IPS-15b (cell line): ENCODE results near the gene CBX8.

ENCODE experiments used
- H3K27me3 ChIP-seq: one replicate; pipeline ENCODE4 v1.6.1; 2013; ENCODE audit warnings: low read length; ENCODE audit not compliant: control insufficient read depth, insufficient read depth
- H3K36me3 ChIP-seq: one replicate; pipeline ENCODE4 v1.6.1; 2013; ENCODE audit warnings: low read length; ENCODE audit not compliant: control insufficient read depth, insufficient read depth
- H3K4me1 ChIP-seq: one replicate; pipeline ENCODE4 v1.6.1; 2013; ENCODE audit warnings: mild to moderate bottlenecking, low read length; ENCODE audit not compliant: control insufficient read depth, insufficient read depth
- H3K4me3 ChIP-seq: one replicate; pipeline ENCODE4 v1.5.1; 2013; ENCODE audit warnings: low read depth, low read length
- H3K9ac ChIP-seq: one replicate; pipeline ENCODE4 v1.6.1; 2013; ENCODE audit warnings: low read depth, mild to moderate bottlenecking, low read length
- H3K9me3 ChIP-seq: one replicate; pipeline ENCODE4 v1.6.1; 2013; ENCODE audit warnings: mild to moderate bottlenecking, low read length; ENCODE audit not compliant: control insufficient read depth, insufficient read depth

The CBX8 gene

GRCh38 chr17:79833110-79833450 is 36.2 kb upstream of the CBX8 start:
- H3K36me3 ChIP-seq, result no peaks in the 10 kb centered on the region
- no peak overlapping the region for H3K9ac ChIP-seq
- H3K27me3 ChIP-seq, result peaks cover 80% of the 10 kb centered on the region
- H3K4me1 ChIP-seq, result peaks cover 14% of the 10 kb centered on the region
- H3K4me3 ChIP-seq, result no peak overlapping the region
- no peaks in the 10 kb centered on the region for H3K9me3 ChIP-seq

- Histone ChIP-seq H3K27me3 (peaks cover 78% of the 10 kb centered on the region), H3K4me3 (peak overlapping the region; percentile 30), H3K36me3 (no peaks in the 10 kb centered on the region), H3K4me1 (peaks cover 14% of the 10 kb centered on the region), H3K9me3 (no peaks in the 10 kb centered on the region), H3K9ac (no peak overlapping the region)
Observed at GRCh38 chr17:79832218-79833109, 35.6 kb upstream of the CBX8 start.

GRCh38 chr17:79831265-79832217 is 34.7 kb upstream of the CBX8 start:
- H3K27me3 ChIP-seq, result peaks cover 81% of the 10 kb centered on the region
- peaks cover 11% of the 10 kb centered on the region for H3K4me1 ChIP-seq
- H3K4me3 ChIP-seq, result peak overlapping the region; percentile 43
- no peak overlapping the region for H3K9ac ChIP-seq
- H3K36me3 ChIP-seq, result no peaks in the 10 kb centered on the region
- no peaks in the 10 kb centered on the region for H3K9me3 ChIP-seq

GRCh38 chr17:79830763-79831264 is 33.9 kb upstream of the CBX8 start:
- Histone ChIP-seq H3K4me1 (peaks cover 11% of the 10 kb centered on the region), H3K36me3 (no peaks in the 10 kb centered on the region), H3K9me3 (no peaks in the 10 kb centered on the region), H3K9ac (no peak overlapping the region), H3K27me3 (peaks cover 85% of the 10 kb centered on the region), H3K4me3 (no peak overlapping the region)

GRCh38 chr17:79830303-79830702 is 33.4 kb upstream of the CBX8 start:
- H3K4me1 ChIP-seq, result peaks cover 11% of the 10 kb centered on the region
- peaks cover 87% of the 10 kb centered on the region for H3K27me3 ChIP-seq
- H3K36me3 ChIP-seq, result no peaks in the 10 kb centered on the region
- no peaks in the 10 kb centered on the region for H3K9me3 ChIP-seq
- no peak overlapping the region for H3K9ac ChIP-seq
- H3K4me3 ChIP-seq, result no peak overlapping the region

GRCh38 chr17:79829457-79829856 is 32.6 kb upstream of the CBX8 start:
- Histone ChIP-seq H3K9ac (no peak overlapping the region), H3K27me3 (peaks cover 87% of the 10 kb centered on the region), H3K9me3 (no peaks in the 10 kb centered on the region), H3K4me1 (peaks cover 11% of the 10 kb centered on the region), H3K36me3 (no peaks in the 10 kb centered on the region), H3K4me3 (no peak overlapping the region)

DNA sequence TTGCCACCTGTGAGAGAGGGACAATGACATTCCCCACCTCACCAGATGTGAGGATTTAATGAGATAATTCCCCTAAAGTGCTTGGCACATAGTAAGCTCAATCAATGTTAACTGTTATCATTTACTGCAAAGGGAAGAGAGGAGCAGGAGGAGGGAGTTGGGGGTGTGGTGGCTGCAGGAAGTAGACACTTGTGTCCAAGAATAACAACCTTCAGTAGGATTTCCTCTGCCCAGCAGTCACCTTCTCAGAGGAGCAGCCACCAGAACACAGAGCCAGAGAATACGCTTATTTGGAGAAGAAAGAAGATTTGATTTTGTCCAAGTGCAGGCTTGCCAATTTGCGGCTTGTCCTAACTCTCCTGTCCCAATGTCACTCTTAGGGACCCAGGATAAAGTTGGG is 32.1 kb upstream of the CBX8 start:
- Histone ChIP-seq H3K36me3 (no peaks in the 10 kb centered on the region), H3K4me3 (no peak overlapping the region), H3K27me3 (peaks cover 86% of the 10 kb centered on the region), H3K9me3 (no peaks in the 10 kb centered on the region), H3K4me1 (peaks cover 11% of the 10 kb centered on the region), H3K9ac (no peak overlapping the region)

DNA sequence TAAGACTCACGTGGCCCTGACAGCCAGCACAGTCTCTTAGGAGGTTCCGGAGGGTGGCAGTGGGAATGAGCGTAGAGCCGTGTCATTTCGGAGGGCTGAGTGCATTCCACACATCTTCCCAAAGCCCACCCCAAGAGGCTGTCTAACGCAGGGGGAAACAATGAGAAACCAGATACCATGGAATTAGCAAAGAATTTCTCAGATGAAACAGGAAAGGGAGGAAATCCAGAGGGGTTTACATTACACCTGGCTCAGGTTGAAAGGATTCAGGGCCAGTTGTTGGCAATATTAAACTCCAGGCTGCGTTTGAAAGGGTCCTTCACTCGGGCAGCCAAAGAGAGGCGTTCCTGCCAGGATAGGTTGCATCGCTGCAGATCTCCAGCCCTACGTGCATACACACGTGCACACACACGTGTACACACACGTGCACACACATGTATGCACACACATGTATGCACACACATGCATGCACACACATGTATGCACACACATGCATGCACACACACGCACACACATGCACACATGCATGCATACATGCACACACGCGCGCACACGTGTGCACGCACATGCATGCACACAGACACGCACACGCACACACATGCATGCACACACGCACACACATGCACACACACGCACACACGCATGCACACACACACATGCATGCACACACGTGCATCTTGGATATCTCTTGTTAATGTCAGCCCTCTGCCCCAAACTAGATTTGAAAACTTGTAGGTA is 30.1 kb upstream of the CBX8 start:
- Histone ChIP-seq H3K27me3 (peaks cover 84% of the 10 kb centered on the region), H3K4me1 (peaks cover 8% of the 10 kb centered on the region), H3K36me3 (no peaks in the 10 kb centered on the region), H3K9ac (no peak overlapping the region), H3K4me3 (no peak overlapping the region), H3K9me3 (no peaks in the 10 kb centered on the region)

DNA sequence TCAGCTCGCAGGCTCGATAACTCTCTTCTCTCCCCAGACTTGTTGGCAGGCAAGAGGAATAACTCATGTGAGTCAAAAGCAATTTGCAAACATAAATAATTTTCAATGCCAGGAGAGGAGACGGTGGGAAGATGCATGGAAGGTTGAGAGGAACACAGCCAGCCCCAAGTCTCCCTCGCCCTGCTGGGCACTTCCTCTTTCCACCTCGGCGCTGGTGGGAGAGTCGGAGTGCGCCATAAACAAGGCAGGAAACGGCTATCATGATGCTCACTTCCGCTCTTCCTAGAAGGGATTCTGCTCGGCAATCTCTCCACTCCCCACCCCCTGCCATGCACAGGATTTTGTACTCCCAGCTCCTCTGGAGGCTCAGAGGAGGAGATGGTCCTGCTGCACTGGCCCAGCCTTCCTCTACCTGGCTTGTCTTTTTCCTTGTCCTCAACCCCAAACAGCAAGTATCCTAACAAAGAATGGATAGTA is 29.4 kb upstream of the CBX8 start:
- Histone ChIP-seq H3K36me3 (no peaks in the 10 kb centered on the region), H3K27me3 (peaks cover 86% of the 10 kb centered on the region), H3K9ac (no peak overlapping the region), H3K9me3 (no peaks in the 10 kb centered on the region), H3K4me3 (no peak overlapping the region), H3K4me1 (peaks cover 4% of the 10 kb centered on the region)

DNA sequence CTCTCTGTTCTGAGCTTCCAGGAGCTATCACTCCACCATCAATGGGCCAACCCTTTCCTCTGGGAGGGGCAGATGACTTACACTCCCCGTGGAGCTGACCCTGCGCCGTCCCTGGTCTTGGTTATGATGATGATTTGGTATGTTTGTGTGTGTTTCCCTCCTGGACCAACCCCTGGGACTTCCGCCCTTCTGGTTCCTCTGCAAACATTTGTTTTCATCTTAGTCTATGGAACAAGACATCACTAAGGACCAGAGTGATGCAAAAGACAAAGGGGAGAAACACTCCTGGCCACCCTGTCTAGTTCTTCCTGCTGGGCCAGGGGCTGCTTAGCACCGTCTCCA is 28.7 kb upstream of the CBX8 start:
- Histone ChIP-seq H3K36me3 (no peaks in the 10 kb centered on the region), H3K4me1 (peaks cover 2% of the 10 kb centered on the region), H3K9me3 (no peaks in the 10 kb centered on the region), H3K9ac (no peak overlapping the region), H3K27me3 (peaks cover 86% of the 10 kb centered on the region), H3K4me3 (no peak overlapping the region)

DNA sequence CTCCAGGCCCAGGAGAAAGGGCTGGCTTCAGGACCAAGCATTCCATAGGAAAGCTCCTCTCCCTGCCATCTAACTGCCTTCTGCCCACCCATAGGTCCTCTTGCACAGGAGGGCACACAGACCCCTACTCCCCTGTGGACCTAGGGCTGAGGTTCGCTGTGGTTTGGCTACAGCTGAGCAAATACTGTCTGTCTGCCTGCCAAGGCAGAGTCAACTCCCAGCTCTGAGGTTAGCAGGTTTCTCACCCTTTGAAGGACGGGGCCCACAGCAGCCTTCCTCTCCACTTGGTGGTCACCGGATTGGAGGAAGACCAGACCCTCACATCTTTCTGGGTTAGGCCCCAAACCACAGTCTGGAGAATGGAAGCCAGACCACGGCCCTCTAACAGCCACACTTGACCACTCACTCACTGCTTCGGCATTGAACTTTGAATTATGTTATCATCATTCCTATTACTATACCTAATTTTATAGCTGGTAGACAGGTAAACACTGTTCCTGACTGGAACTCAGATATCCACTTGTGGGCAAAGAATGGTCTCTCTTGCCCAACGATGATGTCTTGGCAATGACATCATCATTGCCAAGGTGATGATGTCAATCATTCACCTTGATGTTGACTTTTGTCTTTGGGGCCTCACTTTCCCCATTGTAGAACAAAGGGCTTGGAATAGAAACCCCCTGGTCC is 28.2 kb upstream of the CBX8 start:
- no peak overlapping the region for H3K4me3 ChIP-seq
- peaks cover 85% of the 10 kb centered on the region for H3K27me3 ChIP-seq
- H3K36me3 ChIP-seq, result no peaks in the 10 kb centered on the region
- no peaks in the 10 kb centered on the region for H3K9me3 ChIP-seq
- H3K4me1 ChIP-seq, result no peaks in the 10 kb centered on the region
- no peak overlapping the region for H3K9ac ChIP-seq
